ENCODE results near the gene ZNF639. TPM values are rescaled to one million over a fixed set of nuclear protein-coding genes. Genes with fewer than 3 reads are reported as not detected.

The ZNF639 gene, protein sequence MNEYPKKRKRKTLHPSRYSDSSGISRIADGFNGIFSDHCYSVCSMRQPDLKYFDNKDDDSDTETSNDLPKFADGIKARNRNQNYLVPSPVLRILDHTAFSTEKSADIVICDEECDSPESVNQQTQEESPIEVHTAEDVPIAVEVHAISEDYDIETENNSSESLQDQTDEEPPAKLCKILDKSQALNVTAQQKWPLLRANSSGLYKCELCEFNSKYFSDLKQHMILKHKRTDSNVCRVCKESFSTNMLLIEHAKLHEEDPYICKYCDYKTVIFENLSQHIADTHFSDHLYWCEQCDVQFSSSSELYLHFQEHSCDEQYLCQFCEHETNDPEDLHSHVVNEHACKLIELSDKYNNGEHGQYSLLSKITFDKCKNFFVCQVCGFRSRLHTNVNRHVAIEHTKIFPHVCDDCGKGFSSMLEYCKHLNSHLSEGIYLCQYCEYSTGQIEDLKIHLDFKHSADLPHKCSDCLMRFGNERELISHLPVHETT
- total RNA-seq = 32.9 and 36.6 TPM in 2 replicates

DNA sequence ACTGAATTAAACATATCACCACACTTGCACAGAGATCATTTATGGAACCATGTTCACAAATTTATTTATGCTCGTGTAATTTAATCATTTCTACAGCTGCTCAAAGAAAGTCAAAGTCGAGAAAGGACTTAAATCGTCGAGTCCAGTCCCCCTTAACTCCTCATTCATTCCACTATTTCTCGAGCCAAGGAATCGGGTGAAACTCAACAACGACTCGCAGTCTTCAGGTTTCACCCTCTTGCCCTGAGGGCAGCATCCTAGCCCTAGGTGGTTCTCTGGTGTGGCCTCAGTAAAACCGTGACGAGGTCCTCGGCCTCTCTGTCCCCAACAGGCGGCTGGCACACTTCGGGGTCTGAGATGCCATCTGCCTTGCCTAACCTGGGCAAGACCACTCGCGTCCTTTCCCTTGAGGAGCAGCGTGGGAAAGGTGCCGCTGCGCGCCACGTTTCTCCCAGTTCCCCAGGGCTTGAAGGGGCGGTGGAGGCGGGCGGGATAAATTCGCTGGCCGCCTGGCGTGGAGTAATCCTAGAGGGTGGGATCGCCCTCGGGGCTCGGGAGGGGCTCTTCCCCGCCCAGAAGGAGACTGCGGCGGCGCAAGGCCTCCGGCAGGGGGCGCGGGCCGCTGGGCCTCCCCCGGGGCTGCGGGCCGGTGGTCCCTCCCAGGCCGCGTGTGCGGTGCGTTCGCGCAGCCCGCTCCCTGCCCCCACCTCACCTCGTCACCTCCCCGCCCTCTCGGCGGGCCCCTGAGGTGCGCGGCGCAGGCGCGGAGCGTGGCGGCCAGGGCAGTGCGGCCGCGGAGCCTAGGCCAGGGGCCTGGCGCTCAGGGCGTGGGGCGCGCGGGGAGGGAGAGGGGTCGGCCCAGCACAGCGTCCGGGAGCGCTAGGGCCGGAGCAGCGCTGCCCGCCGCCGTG is at the start of gene ZNF639:
Gene ZNF639 (plus strand): TSS at position 746 of the 911 bp plus-strand sequence. CDS start 5,263 bp downstream, outside the sequence.

DNA sequence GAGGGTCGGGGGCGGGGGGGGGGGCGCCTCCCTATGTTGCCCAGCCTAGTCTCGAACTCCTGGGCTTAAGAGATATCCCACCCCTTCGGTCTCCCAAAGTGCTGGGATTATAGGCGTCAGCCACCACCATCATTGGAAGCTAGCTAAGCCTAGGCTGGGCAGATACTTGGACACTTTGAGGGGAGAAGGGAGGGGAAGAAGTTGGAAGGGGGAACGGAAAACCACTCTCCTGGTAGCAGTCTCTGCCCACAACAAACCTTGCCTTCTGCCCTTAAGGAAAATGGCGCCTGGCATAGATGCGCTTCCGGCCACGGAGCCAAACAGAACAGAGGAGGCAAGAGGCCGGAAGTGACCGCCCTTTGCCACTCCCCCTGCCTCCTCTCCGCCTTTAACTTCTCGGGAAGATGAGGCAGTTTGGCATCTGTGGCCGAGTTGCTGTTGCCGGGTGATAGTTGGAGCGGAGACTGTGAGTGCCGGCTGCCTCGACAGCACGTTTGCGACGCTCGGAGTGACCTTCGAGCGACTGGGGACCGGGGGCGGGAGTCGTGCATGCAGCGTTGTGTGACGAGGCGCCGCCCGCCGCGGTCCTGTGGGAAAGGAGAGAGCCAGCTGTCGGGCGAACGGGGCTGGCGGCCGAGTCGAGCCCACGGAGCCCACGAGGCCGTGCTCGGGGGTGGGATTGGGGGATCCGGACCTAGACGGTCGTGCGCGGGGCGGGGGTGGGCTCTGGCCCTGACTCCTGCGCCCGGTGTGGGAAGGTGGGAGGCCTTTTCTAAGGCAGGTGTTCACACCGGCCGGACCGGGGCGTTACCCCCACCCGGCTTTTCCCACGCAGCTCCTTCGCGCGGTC is 24.7 kb downstream of the ZNF639 start, which contains the start of gene MFN1:
Gene MFN1 (plus strand): TSS at position 365 of the 850 bp plus-strand sequence. CDS start 1,143 bp downstream, outside the sequence.

Other genes with a start within 250 kb of the ZNF639 start
- 23.6 and 29.8 TPM in 2 replicates for gene PIK3CA, start 174.7 kb upstream of the ZNF639 start, total RNA-seq
- gene KCNMB3, start 71.9 kb upstream of the ZNF639 start, total RNA-seq = 0.92 and 1.8 TPM in 2 replicates
- 49.1 and 56.0 TPM in 2 replicates for gene MFN1, start 24.7 kb downstream of the ZNF639 start, total RNA-seq
- gene GNB4, start 128.4 kb downstream of the ZNF639 start, total RNA-seq = 57.2 and 71.6 TPM in 2 replicates
- gene ACTL6A, start 239.9 kb downstream of the ZNF639 start, total RNA-seq = 43.5 and 50.5 TPM in 2 replicates